Measurements from ENCODE around the gene CHDH. TPM values are rescaled to one million over a fixed set of nuclear protein-coding genes. Genes with fewer than 3 reads are reported as not detected.
A peak's percentile ranks its signal among the peaks of the same experiment; 100 is the strongest.

The CHDH gene
- total and polyA plus RNA-seq, 8 donors: 9.3 to 28.2 (median 18.5) TPM

DNA sequence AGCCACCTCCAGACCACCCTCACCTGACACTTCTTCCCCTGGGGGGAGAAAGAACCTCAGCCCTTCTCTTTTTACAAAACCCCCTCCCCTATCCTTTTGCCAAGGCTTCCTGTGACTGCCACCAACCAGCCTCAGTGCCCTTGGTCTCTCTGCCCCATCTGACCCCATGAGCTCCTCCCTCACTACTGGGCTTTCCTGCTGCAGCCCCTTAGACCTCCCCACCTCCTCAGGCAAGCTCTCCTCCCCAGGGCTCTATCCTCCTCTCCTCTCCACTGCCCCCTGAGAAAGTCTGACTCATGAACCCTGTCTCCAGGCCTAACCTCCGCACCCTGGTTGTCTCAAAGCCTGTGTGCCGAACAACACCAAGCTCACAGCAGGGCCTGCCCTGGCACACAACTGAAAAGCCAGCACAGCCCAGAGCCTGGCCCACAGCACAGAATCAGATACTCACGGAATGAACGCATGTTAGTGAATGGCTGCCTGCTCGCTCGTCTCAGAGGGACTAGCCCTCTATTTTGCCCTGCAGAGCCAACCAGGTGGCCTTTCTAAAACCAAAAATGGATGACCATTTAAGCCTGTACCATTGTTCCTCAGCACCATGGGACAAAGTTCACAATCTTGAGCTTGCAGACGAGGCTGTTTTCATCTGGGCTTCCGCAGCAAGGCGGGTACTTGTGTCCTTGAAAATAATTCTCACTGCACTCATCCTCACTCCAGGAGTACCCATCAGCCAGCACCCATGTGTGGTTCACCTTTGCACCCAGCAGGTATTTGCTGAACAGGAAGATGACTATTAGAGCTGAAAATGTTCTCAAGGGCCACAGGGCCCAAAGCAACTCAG lies 1.7 kb downstream of the CHDH start:
- WGBS, 2 donors: 21% methylated on average over 9 of the region's 9 CpGs
- TF ChIP-seq, protein P1, sequence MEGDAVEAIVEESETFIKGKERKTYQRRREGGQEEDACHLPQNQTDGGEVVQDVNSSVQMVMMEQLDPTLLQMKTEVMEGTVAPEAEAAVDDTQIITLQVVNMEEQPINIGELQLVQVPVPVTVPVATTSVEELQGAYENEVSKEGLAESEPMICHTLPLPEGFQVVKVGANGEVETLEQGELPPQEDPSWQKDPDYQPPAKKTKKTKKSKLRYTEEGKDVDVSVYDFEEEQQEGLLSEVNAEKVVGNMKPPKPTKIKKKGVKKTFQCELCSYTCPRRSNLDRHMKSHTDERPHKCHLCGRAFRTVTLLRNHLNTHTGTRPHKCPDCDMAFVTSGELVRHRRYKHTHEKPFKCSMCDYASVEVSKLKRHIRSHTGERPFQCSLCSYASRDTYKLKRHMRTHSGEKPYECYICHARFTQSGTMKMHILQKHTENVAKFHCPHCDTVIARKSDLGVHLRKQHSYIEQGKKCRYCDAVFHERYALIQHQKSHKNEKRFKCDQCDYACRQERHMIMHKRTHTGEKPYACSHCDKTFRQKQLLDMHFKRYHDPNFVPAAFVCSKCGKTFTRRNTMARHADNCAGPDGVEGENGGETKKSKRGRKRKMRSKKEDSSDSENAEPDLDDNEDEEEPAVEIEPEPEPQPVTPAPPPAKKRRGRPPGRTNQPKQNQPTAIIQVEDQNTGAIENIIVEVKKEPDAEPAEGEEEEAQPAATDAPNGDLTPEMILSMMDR (IDR thresholded peaks at IDR 0.05): no peak
- H3K4me1 ChIP-seq: peaks cover 32 to 40% (median 36%) of the 10 kb centered on the region in 3 donors
- FAIRE-seq (no peak), DNase-seq (peak in 3 of 6 donors; percentile 26 to 74 (median 47)), ATAC-seq (peak in 1 of 4 donors; percentile 1)
- peaks cover 0 to 5% (median 0%) of the 10 kb centered on the region in 3 donors for H3K36me3 ChIP-seq
- H3K27ac ChIP-seq: peak overlapping the region; percentile 95 to 99 (median 96)
- intact Hi-C loops (cut with DNase I): no loop called here
- no peaks in the 10 kb centered on the region for H3K27me3 ChIP-seq
- H3K4me3 ChIP-seq: peak overlapping the region in 3 of 4 donors; percentile 75 to 88 (median 81)
- H3K9me3 ChIP-seq: no peaks in the 10 kb centered on the region

DNA sequence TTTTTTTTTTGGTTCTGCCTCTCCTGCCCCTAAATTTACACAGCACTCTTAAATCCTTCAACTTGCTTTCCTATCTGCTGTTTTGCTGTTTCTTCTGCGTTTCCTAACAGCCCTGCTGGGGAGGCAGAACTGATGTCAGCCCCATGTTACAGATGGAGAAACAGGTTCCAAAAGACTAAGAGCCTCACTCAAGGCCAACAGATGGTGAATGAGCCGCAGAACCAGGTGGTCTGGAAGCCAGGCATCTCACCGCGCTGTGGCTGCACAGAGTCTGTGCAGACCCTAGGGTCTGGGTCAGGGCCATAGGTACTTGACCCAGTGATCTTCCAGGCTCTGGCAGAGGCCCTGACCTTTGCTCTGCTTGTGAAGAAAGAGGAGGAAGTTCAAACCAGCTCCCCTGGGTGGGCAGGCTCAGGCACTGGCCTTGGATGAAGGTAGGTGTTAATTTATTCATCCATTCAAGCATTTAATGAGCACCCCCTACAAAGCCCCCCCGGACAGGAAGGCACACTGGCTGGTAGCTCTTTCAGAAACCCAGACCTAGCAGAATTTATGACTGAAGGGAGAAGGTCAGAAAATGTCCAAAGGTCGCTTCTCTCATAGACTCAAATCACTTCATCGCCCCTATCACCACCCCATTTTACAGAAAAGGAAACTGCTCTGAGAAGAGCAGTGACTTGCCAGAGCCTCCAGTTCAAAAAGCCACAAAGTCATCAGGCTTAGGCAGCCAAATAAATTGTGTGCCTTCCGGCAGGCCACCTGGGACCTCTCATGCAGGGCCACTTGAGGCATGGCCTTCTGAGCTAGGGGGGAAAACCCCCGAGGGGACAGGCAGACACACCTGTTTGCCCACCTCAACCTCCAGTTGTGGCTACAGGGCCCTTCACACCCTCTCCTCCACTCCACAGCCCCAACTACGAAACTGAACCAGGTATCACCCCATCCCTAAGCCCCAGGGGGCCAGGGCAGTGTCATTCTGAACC lies 2.7 kb downstream of the CHDH start:
- DNase-seq (peak in 3 of 6 donors; percentile 37 to 41 (median 39)), ATAC-seq (peak in 3 of 4 donors; percentile 0 to 1 (median 0)), FAIRE-seq (no peak)
- peaks cover 0 to 14% (median 0%) of the 10 kb centered on the region in 3 donors for H3K36me3 ChIP-seq
- H3K4me3 ChIP-seq: peak overlapping the region in 2 of 4 donors; percentile 75 to 88
- H3K27ac ChIP-seq: peak overlapping the region; percentile 95 to 99 (median 96)
- H3K9me3 ChIP-seq: no peaks in the 10 kb centered on the region
- intact Hi-C loops (cut with DNase I): no loop called here
- H3K27me3 ChIP-seq: no peaks in the 10 kb centered on the region
- peaks cover 32 to 40% (median 36%) of the 10 kb centered on the region in 3 donors for H3K4me1 ChIP-seq
- WGBS, 2 donors: 23 to 27% methylated on average over 10 of the region's 10 CpGs
- TF ChIP-seq, protein P1 (IDR thresholded peaks at IDR 0.05): no peak

DNA sequence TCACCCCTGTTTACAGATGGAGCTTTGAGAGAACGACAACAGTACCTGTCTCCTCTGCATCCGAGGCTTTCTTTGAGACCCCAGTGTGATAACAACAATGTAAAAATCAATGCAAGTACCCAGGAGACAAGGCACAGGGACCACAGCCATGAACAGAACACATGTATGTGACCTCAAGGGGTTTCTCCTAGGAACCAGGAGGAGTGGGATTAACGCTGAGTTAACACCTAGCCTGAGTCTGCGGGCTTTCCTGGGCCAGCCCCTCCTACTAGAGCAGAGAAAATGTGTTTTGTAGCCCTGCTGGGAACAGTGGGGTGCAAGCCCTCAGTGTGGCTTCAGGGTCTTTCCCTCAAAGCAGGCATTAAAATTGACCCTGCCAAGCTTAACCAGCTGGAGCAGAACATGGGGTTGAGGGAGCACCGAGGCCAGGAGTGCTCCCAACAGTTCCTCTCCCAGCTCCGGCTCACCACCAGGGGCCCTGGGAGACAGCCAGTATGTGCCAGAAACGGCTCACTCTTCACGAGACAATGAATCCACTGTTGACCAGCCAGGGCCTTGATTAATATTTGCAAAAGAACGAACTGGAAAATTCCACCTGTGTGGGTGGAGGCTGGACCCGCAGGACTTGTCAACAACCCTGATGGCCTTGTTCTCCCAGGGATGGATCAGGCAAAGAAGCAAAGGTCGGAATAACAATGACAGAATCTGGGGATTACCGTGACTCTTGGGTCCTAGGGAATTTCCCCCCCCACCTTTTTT lies 3.6 kb downstream of the CHDH start:
- peaks cover 0 to 14% (median 0%) of the 10 kb centered on the region in 3 donors for H3K36me3 ChIP-seq
- ATAC-seq (peak; percentile 58 to 75 (median 70)), DNase-seq (peak; percentile 80 to 95 (median 90)), FAIRE-seq (no peak)
- H3K9me3 ChIP-seq: no peaks in the 10 kb centered on the region
- intact Hi-C loops (cut with DNase I): no loop called here
- 12 to 14% methylated on average over 12 of the region's 12 CpGs for WGBS, 2 donors
- peak overlapping the region; percentile 95 to 99 (median 96) for H3K27ac ChIP-seq
- TF ChIP-seq, protein P1 (IDR thresholded peaks at IDR 0.05): peak; percentile 35 to 57 (median 46)
- no peak overlapping the region for H3K4me3 ChIP-seq
- H3K4me1 ChIP-seq: peaks cover 32 to 40% (median 36%) of the 10 kb centered on the region in 3 donors
- no peaks in the 10 kb centered on the region for H3K27me3 ChIP-seq

DNA sequence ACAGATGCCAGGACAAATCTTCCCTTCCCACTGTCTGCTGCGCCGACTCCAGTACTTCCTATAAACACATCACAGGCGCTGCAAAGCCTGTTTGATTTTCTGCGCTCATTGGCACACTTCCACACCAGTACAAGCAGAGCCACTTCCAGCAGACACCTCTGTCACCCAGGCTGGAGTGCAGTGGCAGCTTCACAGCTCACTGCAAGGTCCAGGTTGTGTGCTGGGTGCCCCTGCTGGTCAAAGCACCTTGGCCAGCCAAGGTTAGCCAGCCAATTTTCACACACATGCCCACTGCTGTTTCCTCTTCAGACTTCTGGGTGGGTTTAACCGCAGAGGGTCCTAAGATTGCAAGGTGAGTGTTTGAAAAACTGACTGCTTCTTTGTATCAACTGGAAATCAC lies 4.9 kb downstream of the CHDH start:
- intact Hi-C loops (cut with DNase I): no loop called here
- peak in 2 of 4 donors; percentile 9 to 28 for ATAC-seq
- 21 to 22% methylated on average over 5 of the region's 5 CpGs for WGBS, 2 donors
- DNase-seq: peak in 4 of 6 donors; percentile 42 to 65 (median 56)
- H3K36me3 ChIP-seq: peaks cover 0 to 14% (median 0%) of the 10 kb centered on the region in 3 donors
- no peaks in the 10 kb centered on the region for H3K9me3 ChIP-seq
- no peak for FAIRE-seq
- no peaks in the 10 kb centered on the region for H3K27me3 ChIP-seq
- peaks cover 32 to 40% (median 36%) of the 10 kb centered on the region in 3 donors for H3K4me1 ChIP-seq
- peak overlapping the region; percentile 8 to 99 (median 89) for H3K27ac ChIP-seq
- no peak overlapping the region for H3K4me3 ChIP-seq
- TF ChIP-seq, protein P1 (IDR thresholded peaks at IDR 0.05): peak in 1 of 4 donors; percentile 8
